Peyer's patch (tissue), 4 donors: Measurements from ENCODE around the gene STS.

Experiments used
- CTCF ChIP-seq, 6 experiments: fragments of 450-650 bp in 4 of 6; fragments of 200-600 bp in 2 of 6; sonication (generic) in 1 of 6; IDR thresholded peaks; one replicate each; pipeline ENCODE4 v1.5.1; 2017 to 2019; ENCODE audit warnings: antibody characterized with exemption in 6 of 6, mild to moderate bottlenecking in 3 of 6, moderate library complexity in 1 of 6
- POLR2A ChIP-seq, 2 donors: fragments of 450-650 bp; IDR thresholded peaks; one replicate each; pipeline ENCODE4 v1.5.1; 2017; ENCODE audit warnings: antibody characterized with exemption in 2 of 2, mild to moderate bottlenecking in 2 of 2, moderate library complexity in 2 of 2

GRCh38 chrX:7110821-7111276 lies 36.7 kb upstream of the STS start:
- TF ChIP-seq POLR2A (IDR thresholded peaks at IDR 0.05) (no peak), CTCF (IDR thresholded peaks at IDR 0.05) (no peak)
